Endothelial cell of umbilical vein (primary cell): ENCODE data around the gene GALNT17. TPM values are rescaled to one million over a fixed set of nuclear protein-coding genes. Genes with fewer than 3 reads are reported as not detected.

Experiments used
- BruUV-seq: library from RNA; stranded (reverse); fragments of 400-500 nt; replicated peaks from 2 replicates; lab custom pipeline; 2021; lab: Mats Ljungman, UMichigan
- CTCF ChIA-PET: fragments of 300-600, 350-600 bp; sonication (Branson Sonifier 250); formaldehyde crosslinking; loops from one replicate; lab custom pipeline; 2021; ENCODE audit warnings: antibody characterized with exemption, inconsistent platforms; lab: Charles Lee
- POLR2A ChIA-PET: fragments of 300-600, 350-600 bp; sonication (Branson Sonifier 250); formaldehyde crosslinking; loops from one replicate; lab custom pipeline; 2021; ENCODE audit warnings: antibody characterized with exemption, inconsistent platforms; lab: Charles Lee
- DNase-seq: peaks from one replicate; pipeline ENCODE4 v3.0.0-alpha.2; 2011; ENCODE audit warnings: low read depth, low spot score
- FAIRE-seq: peaks from 2 replicates; lab custom pipeline; 2011; peaks lifted over from hg19 to GRCh38; lab: Jason Lieb, UNC
- H2AFZ ChIP-seq: 2 replicates; pipeline ENCODE4 v1.6.0; 2012; ENCODE audit warnings: low read depth, low read length, control low read depth, inconsistent platforms
- H3K27ac ChIP-seq: 2 replicates; pipeline ENCODE4 v1.5.1; 2011; ENCODE audit warnings: low read depth, mild to moderate bottlenecking, control low read depth, low read length, moderate library complexity; ENCODE audit not compliant: insufficient read depth
- H3K27me3 ChIP-seq, 2 experiments: 2 replicates each; pipeline versions ENCODE4 v1.6.0 to v1.6.1; 2011; ENCODE audit warnings: low read length in 2 of 2, mixed read lengths in 1 of 2; ENCODE audit not compliant: control insufficient read depth in 2 of 2, insufficient read depth in 2 of 2
- H3K36me3 ChIP-seq, 2 experiments: 2 replicates in 1 of 2; 3 replicates in 1 of 2; pipeline ENCODE4 v1.5.1; 2011; ENCODE audit warnings: low read length in 2 of 2, mild to moderate bottlenecking in 1 of 2, moderate library complexity in 1 of 2; ENCODE audit not compliant: control insufficient read depth in 2 of 2, insufficient read depth in 2 of 2; ENCODE audit errors: extremely low read depth in 1 of 2
- H3K4me1 ChIP-seq: 3 replicates; pipeline ENCODE4 v1.5.1; 2011; ENCODE audit warnings: mild to moderate bottlenecking, low read length; ENCODE audit not compliant: control insufficient read depth, insufficient read depth; ENCODE audit errors: extremely low read depth
- H3K4me2 ChIP-seq: 2 replicates; pipeline ENCODE4 v1.6.1; 2011; ENCODE audit warnings: low read length, control low read depth, mixed read lengths; ENCODE audit not compliant: insufficient read depth
- H3K4me3 ChIP-seq, 3 experiments: fragments of 200-600 bp in 1 of 3; sonication (generic), shearing (Covaris generic) in 1 of 3; replicated peaks in 1 of 3; 2 replicates each; pipeline ENCODE4 v1.5.1; 2011 to 2016; ENCODE audit warnings: control low read depth in 3 of 3, low read length in 3 of 3, mild to moderate bottlenecking in 2 of 3, inconsistent platforms in 1 of 3, low read depth in 1 of 3, moderate library complexity in 1 of 3; ENCODE audit not compliant: insufficient read depth in 1 of 3
- H3K79me2 ChIP-seq: 2 replicates; pipeline ENCODE4 v1.6.0; 2012; ENCODE audit warnings: low read length, inconsistent platforms; ENCODE audit not compliant: control insufficient read depth, insufficient read depth
- H3K9ac ChIP-seq: replicated peaks from 2 replicates; pipeline ENCODE3; 2011; ENCODE audit warnings: low read length, control low read depth; ENCODE audit not compliant: insufficient read depth; ENCODE audit errors: extremely low read depth
- H3K9me1 ChIP-seq: replicated peaks from 3 replicates; pipeline ENCODE4 v1.6.0; 2011; ENCODE audit warnings: mild to moderate bottlenecking, low read length; ENCODE audit not compliant: control insufficient read depth, insufficient read depth; ENCODE audit errors: extremely low read depth
- H3K9me3 ChIP-seq: replicated peaks from 2 replicates; pipeline ENCODE4 v1.5.1; 2012; ENCODE audit warnings: low read length, inconsistent platforms; ENCODE audit not compliant: control insufficient read depth, insufficient read depth
- H4K20me1 ChIP-seq: replicated peaks from 2 replicates; pipeline ENCODE3; 2011; ENCODE audit warnings: mild to moderate bottlenecking, low read length; ENCODE audit not compliant: control insufficient read depth, insufficient read depth; ENCODE audit errors: extremely low read depth
- CTCF ChIP-seq, 2 donors: IDR thresholded peaks; 1 replicate in 1 of 2; 2 replicates in 1 of 2; pipeline ENCODE4 v1.5.1; 2011; ENCODE audit warnings: low read length in 2 of 2, mild to moderate bottlenecking in 2 of 2, moderate library complexity in 2 of 2, control low read depth in 1 of 2, inconsistent platforms in 1 of 2, low read depth in 1 of 2; ENCODE audit not compliant: insufficient read depth in 1 of 2; ENCODE audit errors: extremely low read depth in 1 of 2
- EZH2 ChIP-seq: IDR thresholded peaks from 2 replicates; pipeline ENCODE4 v1.6.1; 2012; ENCODE audit warnings: borderline replicate concordance, low read depth, mild to moderate bottlenecking, moderate library complexity, low read length, inconsistent platforms; ENCODE audit not compliant: severe bottlenecking
- FOS ChIP-seq: IDR thresholded peaks from 2 replicates; pipeline ENCODE4 v1.6.1; 2011; ENCODE audit warnings: mild to moderate bottlenecking, low read length, moderate library complexity, borderline replicate concordance; ENCODE audit not compliant: insufficient read depth
- GATA2 ChIP-seq: IDR thresholded peaks from 2 replicates; pipeline ENCODE4 v1.7.0; 2011; ENCODE audit warnings: low read depth, mild to moderate bottlenecking, moderate library complexity, mixed read lengths, low read length; ENCODE audit not compliant: insufficient read length, insufficient read depth
- JUN ChIP-seq: IDR thresholded peaks from 2 replicates; pipeline ENCODE4 v1.6.1; 2011; ENCODE audit warnings: borderline replicate concordance, low read depth; ENCODE audit not compliant: insufficient read length, insufficient read depth
- MAX ChIP-seq: IDR thresholded peaks from 2 replicates; pipeline ENCODE4 v1.6.1; 2011; ENCODE audit not compliant: insufficient read depth, insufficient read length
- MYC ChIP-seq: IDR thresholded peaks from one replicate; pipeline ENCODE4 v1.6.1; 2011; ENCODE audit warnings: mild to moderate bottlenecking, low read depth, low read length
- POLR2A ChIP-seq: IDR thresholded peaks from 2 replicates; pipeline ENCODE4 v1.6.1; 2012; ENCODE audit warnings: low read depth, mild to moderate bottlenecking, control low read depth, low read length
- POLR2AphosphoS5 ChIP-seq: IDR thresholded peaks from 2 replicates; pipeline ENCODE4 v1.6.1; 2012; ENCODE audit warnings: low read depth, mild to moderate bottlenecking, control low read depth, low read length, moderate library complexity; ENCODE audit not compliant: insufficient read depth
- dilution Hi-C: fragments of 300-500 bp; cut with MboI; formaldehyde crosslinking; loops from one replicate; pipeline ENCODE4 v1.15.0; 2019; ENCODE audit warnings: low sequenced_read_pairs; ENCODE audit not compliant: extremely low pct_ligation_motif_present
- intact Hi-C: fragments of 100-400 bp; cut with micrococcal nuclease; formaldehyde crosslinking; loops from one replicate; pipeline ENCODE4 v1.10.0; 2022
- polyA plus RNA-seq, 4 experiments: library from polyadenylated mRNA; depleted of rRNA in 3 of 4; stranded (reverse) in 3 of 4; unstranded in 1 of 4; fragments of >200 nt; gene quantifications; 2 replicates each; pipeline versions ENCODE4 v1.2.1 to v1.2.3, GENCODE V29; 2011 to 2012; ENCODE audit warnings: missing spikeins in 1 of 4
- total RNA-seq: library from RNA; stranded (reverse); gene quantifications from 2 replicates; pipeline ENCODE4 v1.2.3, GENCODE V29; 2021

Gene GALNT17
- total and polyA plus RNA-seq, 2 donors (not counting 3 experiments of a cell fraction or from before 2014, with no cell fraction given): not detected

GRCh38 chr7:71650653-71651337, 518.9 kb downstream of the GALNT17 start:
- ChIA-PET POLR2A (no interaction called here), CTCF (no interaction called here)
- Histone ChIP-seq H4K20me1 (no peaks in the 10 kb centered on the region), H3K4me2 (no peak overlapping the region), H3K9ac (no peak overlapping the region), H3K9me1 (no peaks in the 10 kb centered on the region), H3K79me2 (no peaks in the 10 kb centered on the region), H3K4me3 (no peak overlapping the region), H2AFZ (no peak overlapping the region), H3K9me3 (peaks cover 8% of the 10 kb centered on the region), H3K27me3 (no peaks in the 10 kb centered on the region), H3K36me3 (no peaks in the 10 kb centered on the region), H3K4me1 (no peaks in the 10 kb centered on the region), H3K27ac (no peak overlapping the region)
- no TSS peak for BruUV-seq
- dilution Hi-C loops (no loop called here), intact Hi-C loops (no loop called here)
- FAIRE-seq: no peak
- TF ChIP-seq FOS (no peak), MYC (no peak), CTCF (IDR thresholded peaks at IDR 0.05; ENCODE audit: extremely low read depth in 1 of 2, insufficient read depth in 1 of 2, low read depth in 1 of 2, low read length in 2 of 2) (no peak), POLR2A (no peak), GATA2 (no peak), EZH2 (no peak), POLR2AphosphoS5 (no peak), MAX (no peak), JUN (no peak)
- DNase-seq: no peak
